Loucy (cell line): Measurements from ENCODE around the gene SERPINB12.

Experiments
- H2AFZ ChIP-seq: fragments of 200-600 bp; sonication (generic); 2 replicates; pipeline ENCODE4 v1.6.0; 2016; ENCODE audit warnings: antibody characterized with exemption, mild to moderate bottlenecking, low read length, moderate library complexity
- H3F3A ChIP-seq: fragments of 200-600 bp; 2 replicates; pipeline ENCODE4 v1.6.0; 2016; ENCODE audit warnings: antibody characterized with exemption, low read depth, mild to moderate bottlenecking
- H3K27me3 ChIP-seq: fragments of 200-600 bp; sonication (generic); 2 replicates; pipeline ENCODE4 v1.6.1; 2014; ENCODE audit warnings: low read length, mild to moderate bottlenecking; ENCODE audit not compliant: insufficient read depth, poor library complexity, severe bottlenecking
- H3K36me3 ChIP-seq: fragments of 200-600 bp; sonication (generic); 2 replicates; pipeline ENCODE4 v1.6.1; 2016; ENCODE audit warnings: low read length; ENCODE audit not compliant: insufficient read depth
- H3K4me1 ChIP-seq: fragments of 200-600 bp; sonication (generic); 2 replicates; pipeline ENCODE4 v1.5.1; 2014; ENCODE audit warnings: low read length, mild to moderate bottlenecking; ENCODE audit not compliant: insufficient read depth, poor library complexity, severe bottlenecking
- H3K4me2 ChIP-seq: fragments of 200-600 bp; sonication (generic); 2 replicates; pipeline ENCODE4 v1.6.0; 2014; ENCODE audit warnings: antibody characterized with exemption, low read length, low read depth, mild to moderate bottlenecking; ENCODE audit not compliant: poor library complexity, severe bottlenecking
- H3K4me3 ChIP-seq: fragments of 200-600 bp; sonication (generic); 2 replicates; pipeline ENCODE4 v1.5.1; 2014; ENCODE audit warnings: low read length, mild to moderate bottlenecking, mixed read lengths; ENCODE audit not compliant: poor library complexity, severe bottlenecking
- H3K79me2 ChIP-seq: fragments of 200-600 bp; sonication (generic); 2 replicates; pipeline ENCODE4 v1.6.1; 2014; ENCODE audit warnings: low read length; ENCODE audit not compliant: insufficient read depth
- H3K9ac ChIP-seq: fragments of 200-600 bp; sonication (generic); 2 replicates; pipeline ENCODE4 v1.6.0; 2014; ENCODE audit warnings: mild to moderate bottlenecking, low read depth, low read length, moderate library complexity; ENCODE audit not compliant: poor library complexity, severe bottlenecking
- H3K9me2 ChIP-seq: fragments of 200-600 bp; sonication (generic); replicated peaks from 2 replicates; pipeline ENCODE4 v1.6.1; 2016; ENCODE audit warnings: low read depth, low read length, mixed read lengths
- H3K9me3 ChIP-seq: fragments of 200-600 bp; sonication (generic); 2 replicates; pipeline ENCODE4 v1.6.1; 2014; ENCODE audit warnings: mild to moderate bottlenecking, antibody characterized with exemption, low read length, low read depth; ENCODE audit not compliant: insufficient read depth
- H4K20me1 ChIP-seq: fragments of 200-600 bp; sonication (generic); 2 replicates; pipeline ENCODE4 v1.6.0; 2014; ENCODE audit warnings: antibody characterized with exemption, low read length, mild to moderate bottlenecking; ENCODE audit not compliant: insufficient read depth, poor library complexity, severe bottlenecking
- EZH2phosphoT487 ChIP-seq: fragments of 200-600 bp; IDR thresholded peaks from 2 replicates; pipeline ENCODE4 v1.6.1; 2018; ENCODE audit warnings: antibody characterized with exemption, mild to moderate bottlenecking, moderate library complexity, borderline replicate concordance
- TF ChIP-seq, protein P1 (sequence below): fragments of 200-600 bp; sonication (generic); conservative IDR thresholded peaks from 2 replicates; pipeline ENCODE4 v1.5.1; 2014; ENCODE audit warnings: mild to moderate bottlenecking, antibody characterized with exemption, low read length

The SERPINB12 gene

DNA sequence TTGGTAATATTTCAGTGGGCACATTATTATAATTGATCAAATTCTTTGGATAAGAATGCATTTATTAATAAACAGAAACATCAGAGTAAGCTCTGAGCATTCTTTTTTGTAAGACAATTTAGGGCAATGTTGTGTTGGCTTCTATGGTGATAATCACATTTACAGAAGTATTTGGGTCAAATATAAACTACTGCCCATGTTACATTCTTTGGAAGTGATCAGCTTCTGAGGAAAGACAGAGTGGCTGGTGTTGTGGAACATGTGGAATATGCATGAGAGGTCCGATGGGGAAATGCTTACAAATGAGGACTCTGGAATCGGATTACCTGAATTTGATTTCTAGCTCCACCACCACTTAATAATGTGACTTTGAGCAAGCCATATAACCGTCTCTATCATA, 64.4 kb downstream of the SERPINB12 start:
- Histone ChIP-seq H3K9me3 (no peaks in the 10 kb centered on the region), H3F3A (no peaks in the 10 kb centered on the region), H3K79me2 (no peaks in the 10 kb centered on the region), H3K4me1 (no peaks in the 10 kb centered on the region), H3K4me3 (no peak overlapping the region), H3K9ac (no peak overlapping the region), H4K20me1 (no peaks in the 10 kb centered on the region), H3K36me3 (no peaks in the 10 kb centered on the region), H3K9me2 (no peaks in the 10 kb centered on the region), H2AFZ (no peak overlapping the region), H3K27me3 (no peaks in the 10 kb centered on the region), H3K4me2 (no peak overlapping the region)
- TF ChIP-seq, protein P1, sequence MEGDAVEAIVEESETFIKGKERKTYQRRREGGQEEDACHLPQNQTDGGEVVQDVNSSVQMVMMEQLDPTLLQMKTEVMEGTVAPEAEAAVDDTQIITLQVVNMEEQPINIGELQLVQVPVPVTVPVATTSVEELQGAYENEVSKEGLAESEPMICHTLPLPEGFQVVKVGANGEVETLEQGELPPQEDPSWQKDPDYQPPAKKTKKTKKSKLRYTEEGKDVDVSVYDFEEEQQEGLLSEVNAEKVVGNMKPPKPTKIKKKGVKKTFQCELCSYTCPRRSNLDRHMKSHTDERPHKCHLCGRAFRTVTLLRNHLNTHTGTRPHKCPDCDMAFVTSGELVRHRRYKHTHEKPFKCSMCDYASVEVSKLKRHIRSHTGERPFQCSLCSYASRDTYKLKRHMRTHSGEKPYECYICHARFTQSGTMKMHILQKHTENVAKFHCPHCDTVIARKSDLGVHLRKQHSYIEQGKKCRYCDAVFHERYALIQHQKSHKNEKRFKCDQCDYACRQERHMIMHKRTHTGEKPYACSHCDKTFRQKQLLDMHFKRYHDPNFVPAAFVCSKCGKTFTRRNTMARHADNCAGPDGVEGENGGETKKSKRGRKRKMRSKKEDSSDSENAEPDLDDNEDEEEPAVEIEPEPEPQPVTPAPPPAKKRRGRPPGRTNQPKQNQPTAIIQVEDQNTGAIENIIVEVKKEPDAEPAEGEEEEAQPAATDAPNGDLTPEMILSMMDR: no peak
- TF ChIP-seq EZH2phosphoT487: no peak

DNA sequence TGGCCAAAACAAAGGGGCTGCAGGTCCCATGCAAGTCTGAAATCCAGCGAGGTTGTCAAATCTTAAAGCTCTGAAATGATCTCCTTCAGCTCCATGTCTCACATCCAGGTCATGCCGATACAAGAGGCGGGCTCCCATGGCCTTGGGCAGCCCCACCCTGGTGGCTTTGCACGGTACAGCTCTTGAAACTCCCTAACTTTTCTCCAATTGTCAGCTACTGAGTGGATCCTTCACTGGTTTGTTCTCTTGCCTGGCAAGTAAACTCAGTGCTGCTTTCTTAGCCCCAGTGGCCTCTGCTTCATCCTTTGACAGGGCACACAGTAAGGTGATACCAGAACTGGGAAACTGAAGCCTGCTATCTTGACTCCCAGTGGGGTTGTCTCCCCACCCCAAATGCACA, 71.3 kb downstream of the SERPINB12 start:
- no peaks in the 10 kb centered on the region for H3K27me3 ChIP-seq
- no peak overlapping the region for H2AFZ ChIP-seq
- H3K9ac ChIP-seq: no peak overlapping the region
- H3K9me3 ChIP-seq: no peaks in the 10 kb centered on the region
- H3K4me3 ChIP-seq: no peak overlapping the region
- no peak overlapping the region for H3K4me2 ChIP-seq
- H3K79me2 ChIP-seq: no peaks in the 10 kb centered on the region
- no peaks in the 10 kb centered on the region for H3K4me1 ChIP-seq
- no peaks in the 10 kb centered on the region for H3K36me3 ChIP-seq
- H4K20me1 ChIP-seq: no peaks in the 10 kb centered on the region
- TF ChIP-seq EZH2phosphoT487: no peak
- TF ChIP-seq, protein P1: no peak
- H3F3A ChIP-seq: no peaks in the 10 kb centered on the region
- no peaks in the 10 kb centered on the region for H3K9me2 ChIP-seq

DNA sequence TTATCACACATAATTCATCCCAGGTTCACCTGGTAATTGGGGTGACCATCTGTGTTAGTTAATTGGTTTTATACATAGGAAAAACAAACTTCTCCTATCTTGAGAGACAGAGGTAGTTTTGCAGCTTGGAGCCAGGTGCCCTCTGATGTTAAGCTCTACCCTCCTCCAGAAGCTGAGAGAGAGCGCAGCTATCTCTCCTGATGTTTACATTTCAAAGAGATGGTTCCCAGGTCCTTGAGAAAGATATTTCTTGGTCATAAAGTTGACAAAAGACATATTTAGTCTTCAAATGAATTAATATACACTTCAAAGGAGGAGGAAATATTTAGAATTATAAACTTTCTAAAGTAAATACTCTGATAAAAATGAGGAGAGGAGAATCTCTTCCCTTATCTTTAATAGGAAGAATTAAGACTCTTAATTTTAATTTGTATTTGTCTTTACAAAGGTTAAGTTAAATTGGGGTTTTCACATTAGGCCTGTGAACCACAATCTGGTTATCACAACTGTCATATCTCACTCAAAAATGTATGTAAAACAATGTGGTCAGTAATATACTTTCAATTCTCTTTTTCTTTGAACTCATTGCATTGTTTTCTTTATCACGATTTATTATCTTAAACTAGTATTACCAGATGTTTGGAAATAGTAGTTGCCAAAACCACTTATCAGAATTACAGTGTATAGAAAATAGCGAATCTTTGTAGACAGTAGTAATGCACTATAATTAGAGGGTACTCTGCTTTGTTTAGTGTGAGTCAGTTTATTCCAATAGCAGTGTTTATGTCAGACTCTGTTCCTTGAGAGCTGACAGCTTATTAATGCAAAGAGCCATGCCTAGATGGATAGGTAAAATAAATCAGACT, 75.1 kb downstream of the SERPINB12 start:
- H3K9ac ChIP-seq: no peak overlapping the region

More for the DNA sequence above, 75.1 kb downstream of the SERPINB12 start:
- Histone ChIP-seq H2AFZ (no peak overlapping the region), H3K4me1 (no peaks in the 10 kb centered on the region), H3K79me2 (no peaks in the 10 kb centered on the region), H3K27me3 (no peaks in the 10 kb centered on the region), H3K4me2 (no peak overlapping the region), H3K9me2 (no peaks in the 10 kb centered on the region), H3K9me3 (no peaks in the 10 kb centered on the region), H4K20me1 (no peaks in the 10 kb centered on the region), H3K36me3 (no peaks in the 10 kb centered on the region), H3F3A (no peaks in the 10 kb centered on the region), H3K4me3 (no peak overlapping the region)
- TF ChIP-seq, protein P1: no peak
- TF ChIP-seq EZH2phosphoT487: no peak
